Measurements from ENCODE around the gene CPOX.

GRCh38 chr3:98564282-98565005 lies 29.0 kb downstream of the CPOX start:
- TF ChIP-seq CTCF (IDR thresholded peaks at IDR 0.05) (no peak), POLR2A (IDR thresholded peaks at IDR 0.05) (no peak)

Data from heart left ventricle (tissue), 13 donors.